ENCODE data around the gene SLC35C1. TPM values are rescaled to one million over a fixed set of nuclear protein-coding genes. Genes with fewer than 3 reads are reported as not detected.

Gene SLC35C1
- total RNA-seq, 1 experiment from 2014 or later: 8.9 TPM

DNA sequence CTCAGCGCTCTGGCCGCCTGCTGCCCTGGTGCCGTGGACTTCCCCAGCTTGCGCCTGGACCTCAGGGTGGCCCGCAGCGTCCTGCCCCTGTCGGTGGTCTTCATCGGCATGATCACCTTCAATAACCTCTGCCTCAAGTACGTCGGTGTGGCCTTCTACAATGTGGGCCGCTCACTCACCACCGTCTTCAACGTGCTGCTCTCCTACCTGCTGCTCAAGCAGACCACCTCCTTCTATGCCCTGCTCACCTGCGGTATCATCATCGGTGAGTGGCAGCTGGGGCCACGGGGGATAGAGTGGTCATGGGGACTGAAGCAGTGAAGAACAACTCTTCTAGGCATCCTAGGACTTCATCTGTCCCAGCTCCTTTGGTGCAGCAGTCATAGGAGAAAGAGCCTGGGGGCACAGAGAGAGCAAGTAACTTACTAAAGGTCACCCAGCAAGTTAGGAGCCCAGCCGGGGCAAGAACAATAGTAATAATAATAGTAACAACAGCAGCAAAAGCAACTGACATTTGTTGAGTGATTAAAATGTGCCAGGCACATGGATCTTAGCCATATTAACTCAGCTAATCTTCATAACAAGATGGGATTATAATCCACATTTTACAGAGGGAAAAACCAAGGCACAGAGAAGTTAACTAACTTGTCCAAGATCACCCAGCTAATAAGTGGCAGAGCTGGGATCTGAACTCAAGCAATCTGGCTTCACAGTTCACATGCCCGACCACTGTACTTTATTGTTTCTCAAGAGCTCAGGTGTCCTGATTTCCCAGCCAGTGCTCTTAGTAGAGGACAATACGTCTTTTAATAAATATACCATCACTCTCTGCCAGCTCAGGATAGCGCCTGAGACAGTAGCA, 1.4 kb downstream of the SLC35C1 start:
- Histone ChIP-seq H3K9me3 (ENCODE audit: control insufficient read depth, low read depth, low read length) (no peaks in the 10 kb centered on the region), H3K23me2 (ENCODE audit: insufficient read length, low read depth, low read length, poor library complexity, severe bottlenecking) (peaks cover 14% of the 10 kb centered on the region), H2AK5ac (ENCODE audit: insufficient read length, low read length) (no peak overlapping the region), H3K79me2 (ENCODE audit: insufficient read depth, low read length) (no peaks in the 10 kb centered on the region), H3K56ac (ENCODE audit: insufficient read length, low read depth, low read length) (no peak overlapping the region), H2BK120ac (ENCODE audit: low read depth, low read length, poor library complexity, severe bottlenecking) (no peak overlapping the region), H3K23ac (ENCODE audit: insufficient read length, low read depth, low read length) (no peak overlapping the region), H3K79me1 (ENCODE audit: insufficient read depth, low read depth, low read length, poor library complexity, severe bottlenecking) (no peaks in the 10 kb centered on the region), H3T11ph (ENCODE audit: low read length) (no peak overlapping the region), H4K91ac (ENCODE audit: insufficient read length, low read depth, low read length) (no peak overlapping the region), H2AFZ (ENCODE audit: low read length) (no peak overlapping the region), H3K9ac (ENCODE audit: extremely low read depth, insufficient read length, low read length) (no peak overlapping the region), H3K4ac (ENCODE audit: low read depth, low read length) (no peak overlapping the region), H4K8ac (replicated peaks; ENCODE audit: insufficient read length, low read depth, low read length) (no peak overlapping the region), H2BK20ac (ENCODE audit: low read depth, low read length, poor library complexity, severe bottlenecking) (no peak overlapping the region), H3K4me2 (ENCODE audit: insufficient read depth, insufficient read length, low read length) (peak overlapping the region; percentile 64), H3K14ac (ENCODE audit: insufficient read depth, low read length) (no peak overlapping the region), H4K5ac (ENCODE audit: insufficient read length, low read depth, low read length) (no peak overlapping the region), H3K27me3 (ENCODE audit: insufficient read depth, low read length) (peaks cover 2% of the 10 kb centered on the region; the same call in 1 of the 2 replicates), H2BK12ac (ENCODE audit: insufficient read length, low read depth, low read length) (no peak overlapping the region), H2BK15ac (ENCODE audit: low read depth, low read length) (no peak overlapping the region), H3K4me1 (ENCODE audit: insufficient read depth, low read length) (no peaks in the 10 kb centered on the region; the same call in 1 of the 2 replicates), H2BK5ac (ENCODE audit: insufficient read length, low read length) (no peak overlapping the region), H3K27ac (ENCODE audit: insufficient read length, low read depth, low read length) (no peak overlapping the region), H3K18ac (ENCODE audit: insufficient read length, low read depth, low read length) (no peak overlapping the region), H4K20me1 (ENCODE audit: control insufficient read depth, insufficient read depth, insufficient read length) (no peaks in the 10 kb centered on the region)
- peaks cover 17 to 21% of the 10 kb centered on the region in 2 experiments for H3K4me1 Mint-ChIP-seq
- no peak for DNase-seq
- no peak overlapping the region; a peak in 3 of 7 replicates for H3K27ac Mint-ChIP-seq
- H3K9me3 Mint-ChIP-seq: peaks cover 0 to 2% of the 10 kb centered on the region in 2 experiments; a peak in 1 of 5 replicates
- TF ChIP-seq, protein P1, sequence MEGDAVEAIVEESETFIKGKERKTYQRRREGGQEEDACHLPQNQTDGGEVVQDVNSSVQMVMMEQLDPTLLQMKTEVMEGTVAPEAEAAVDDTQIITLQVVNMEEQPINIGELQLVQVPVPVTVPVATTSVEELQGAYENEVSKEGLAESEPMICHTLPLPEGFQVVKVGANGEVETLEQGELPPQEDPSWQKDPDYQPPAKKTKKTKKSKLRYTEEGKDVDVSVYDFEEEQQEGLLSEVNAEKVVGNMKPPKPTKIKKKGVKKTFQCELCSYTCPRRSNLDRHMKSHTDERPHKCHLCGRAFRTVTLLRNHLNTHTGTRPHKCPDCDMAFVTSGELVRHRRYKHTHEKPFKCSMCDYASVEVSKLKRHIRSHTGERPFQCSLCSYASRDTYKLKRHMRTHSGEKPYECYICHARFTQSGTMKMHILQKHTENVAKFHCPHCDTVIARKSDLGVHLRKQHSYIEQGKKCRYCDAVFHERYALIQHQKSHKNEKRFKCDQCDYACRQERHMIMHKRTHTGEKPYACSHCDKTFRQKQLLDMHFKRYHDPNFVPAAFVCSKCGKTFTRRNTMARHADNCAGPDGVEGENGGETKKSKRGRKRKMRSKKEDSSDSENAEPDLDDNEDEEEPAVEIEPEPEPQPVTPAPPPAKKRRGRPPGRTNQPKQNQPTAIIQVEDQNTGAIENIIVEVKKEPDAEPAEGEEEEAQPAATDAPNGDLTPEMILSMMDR (conservative IDR thresholded peaks at IDR 0.05): no peak
- peaks cover 0 to 15% (median 13%) of the 10 kb centered on the region in 3 experiments; a peak in 4 of 7 replicates for H3K36me3 Mint-ChIP-seq (ENCODE audit: insufficient read depth in 1 of 3, low read depth in 3 of 3)
- H3K27me3 Mint-ChIP-seq (ENCODE audit: low read depth): peaks cover 23% of the 10 kb centered on the region
- WGBS (ENCODE audit: extremely low coverage, insufficient read length, low lambda C conversion rate): no CpG with 5 or more reads among the region's 20 CpGs
- H3K4me3 Mint-ChIP-seq: peak overlapping the region; percentile 82 to 92

Measured in H9 (cell line).